GM19239 (cell line): ENCODE measurements around the gene LIMA1.
A peak's percentile ranks its signal among the peaks of the same experiment; 100 is the strongest.
"Not testable (repeated sequence)": the region's sequence is repeated elsewhere in the genome, so short reads cannot be mapped to it uniquely, and the experiment has no call there.

Experiments used
- DNase-seq: peaks from one replicate; pipeline ENCODE4 v3.0.0; 2011; ENCODE audit warnings: low spot score; ENCODE audit not compliant: insufficient read length
- FAIRE-seq: peaks from 2 replicates; lab custom pipeline; 2011; peaks lifted over from hg19 to GRCh38; lab: Jason Lieb, UNC

LIMA1 gene

GRCh38 chr12:50249464-50250182 is 33.7 kb downstream of the LIMA1 start:
- DNase-seq: no peak
- FAIRE-seq: no peak

GRCh38 chr12:50248883-50249282 is 34.4 kb downstream of the LIMA1 start:
- no peak for FAIRE-seq
- DNase-seq: no peak

- DNase-seq (no peak), FAIRE-seq (no peak)
Observed at GRCh38 chr12:50248411-50248810, 34.9 kb downstream of the LIMA1 start.

GRCh38 chr12:50247665-50248064 is 35.7 kb downstream of the LIMA1 start:
- not testable (repeated sequence) for FAIRE-seq, DNase-seq

- DNase-seq: no peak
- FAIRE-seq: peak; percentile 64
Observed at GRCh38 chr12:50246873-50247612, 36.3 kb downstream of the LIMA1 start.

GRCh38 chr12:50246197-50246865 is 37.0 kb downstream of the LIMA1 start:
- DNase-seq (no peak), FAIRE-seq (peak; percentile 8)

- FAIRE-seq: no peak
Observed at GRCh38 chr12:50243507-50243906, 39.8 kb downstream of the LIMA1 start.

GRCh38 chr12:50242751-50243191 is 40.5 kb downstream of the LIMA1 start:
- DNase-seq (no peak), FAIRE-seq (no peak)

More at GRCh38 chr12:50243507-50243906, 39.8 kb downstream of the LIMA1 start:
- DNase-seq: no peak

GRCh38 chr12:50241178-50241577 is 42.1 kb downstream of the LIMA1 start:
- FAIRE-seq: no peak
- no peak for DNase-seq

GRCh38 chr12:50240792-50241114 is 42.6 kb downstream of the LIMA1 start:
- DNase-seq (no peak), FAIRE-seq (no peak)

GRCh38 chr12:50240096-50240791 is 43.1 kb downstream of the LIMA1 start:
- FAIRE-seq (no peak), DNase-seq (no peak)

- no peak for FAIRE-seq
Observed at GRCh38 chr12:50239355-50239891, 43.9 kb downstream of the LIMA1 start.

GRCh38 chr12:50234347-50234746 is 49.0 kb downstream of the LIMA1 start:
- no peak for DNase-seq
- FAIRE-seq: no peak

More at GRCh38 chr12:50239355-50239891, 43.9 kb downstream of the LIMA1 start:
- DNase-seq: no peak

- FAIRE-seq: no peak
Observed at GRCh38 chr12:50232771-50233209, 50.5 kb downstream of the LIMA1 start.

GRCh38 chr12:50232206-50232605 is 51.1 kb downstream of the LIMA1 start:
- no peak for DNase-seq
- FAIRE-seq: no peak

More at GRCh38 chr12:50232771-50233209, 50.5 kb downstream of the LIMA1 start:
- DNase-seq: no peak

- FAIRE-seq: no peak
Observed at GRCh38 chr12:50231346-50231745, 52.0 kb downstream of the LIMA1 start.

GRCh38 chr12:50230217-50230616 is 53.1 kb downstream of the LIMA1 start:
- DNase-seq (no peak), FAIRE-seq (no peak)

More at GRCh38 chr12:50231346-50231745, 52.0 kb downstream of the LIMA1 start:
- no peak for DNase-seq

- DNase-seq (no peak), FAIRE-seq (no peak)
Observed at GRCh38 chr12:50224026-50224692, 59.2 kb downstream of the LIMA1 start.

GRCh38 chr12:50222275-50222783 is 61.0 kb downstream of the LIMA1 start:
- FAIRE-seq (peak; percentile 84), DNase-seq (no peak)
